Measurements from ENCODE around the gene HMGCL.
"Not testable (repeated sequence)": the region's sequence is repeated elsewhere in the genome, so short reads cannot be mapped to it uniquely, and the experiment has no call there.

Gene HMGCL

GRCh38 chr1:23827717-23828116 is 2.5 kb upstream of the HMGCL start:
- in situ Hi-C loops (cut with HindIII; ENCODE audit: low sequenced_read_pairs) = no loop called here

GRCh38 chr1:23826590-23826989 is 1.4 kb upstream of the HMGCL start:
- in situ Hi-C loops (cut with HindIII; ENCODE audit: low sequenced_read_pairs) = not testable (repeated sequence)

GRCh38 chr1:23825762-23826522 is 713 bp upstream of the HMGCL start:
- in situ Hi-C loops (cut with HindIII; ENCODE audit: low sequenced_read_pairs) = no loop called here

GRCh38 chr1:23824711-23825075 is 536 bp downstream of the HMGCL start:
- in situ Hi-C loops (cut with HindIII; ENCODE audit: low sequenced_read_pairs) = no loop called here

- in situ Hi-C loops (cut with HindIII; ENCODE audit: low sequenced_read_pairs) = no loop called here
These were observed 1.5 kb downstream of the HMGCL start for GRCh38 chr1:23823767-23824166.

- in situ Hi-C loops (cut with HindIII; ENCODE audit: low sequenced_read_pairs) = no loop called here
These were observed 7.6 kb downstream of the HMGCL start for GRCh38 chr1:23817633-23818032.

GRCh38 chr1:23816906-23817305 is 8.3 kb downstream of the HMGCL start:
- in situ Hi-C loops (cut with HindIII; ENCODE audit: low sequenced_read_pairs) = no loop called here

- in situ Hi-C loops (cut with HindIII; ENCODE audit: low sequenced_read_pairs) = no loop called here
These were observed 8.9 kb downstream of the HMGCL start for GRCh38 chr1:23816361-23816760.

- in situ Hi-C loops (cut with HindIII; ENCODE audit: low sequenced_read_pairs) = no loop called here
These were observed 11.2 kb downstream of the HMGCL start for GRCh38 chr1:23814016-23814415.

GRCh38 chr1:23810818-23811540 is 14.2 kb downstream of the HMGCL start:
- in situ Hi-C loops (cut with HindIII; ENCODE audit: low sequenced_read_pairs) = no loop called here

GRCh38 chr1:23809751-23810171 is 15.5 kb downstream of the HMGCL start:
- in situ Hi-C loops (cut with HindIII; ENCODE audit: low sequenced_read_pairs) = no loop called here

GRCh38 chr1:23807453-23807852 is 17.8 kb downstream of the HMGCL start:
- in situ Hi-C loops (cut with HindIII; ENCODE audit: low sequenced_read_pairs) = no loop called here

- in situ Hi-C loops (cut with HindIII; ENCODE audit: low sequenced_read_pairs) = no loop called here
These were observed 18.9 kb downstream of the HMGCL start for GRCh38 chr1:23806280-23806679.

- in situ Hi-C loops (cut with HindIII; ENCODE audit: low sequenced_read_pairs) = no loop called here
These were observed 20.2 kb downstream of the HMGCL start for GRCh38 chr1:23805025-23805424.

- in situ Hi-C loops (cut with HindIII; ENCODE audit: low sequenced_read_pairs) = no loop called here
These were observed 20.9 kb downstream of the HMGCL start for GRCh38 chr1:23804183-23804835.

- in situ Hi-C loops (cut with HindIII; ENCODE audit: low sequenced_read_pairs) = no loop called here
These were observed 21.6 kb downstream of the HMGCL start for GRCh38 chr1:23803674-23804073.

GRCh38 chr1:23802809-23803342 is 22.4 kb downstream of the HMGCL start:
- in situ Hi-C loops (cut with HindIII; ENCODE audit: low sequenced_read_pairs) = not testable (repeated sequence)

- in situ Hi-C loops (cut with HindIII; ENCODE audit: low sequenced_read_pairs) = no loop called here
These were observed 23.4 kb downstream of the HMGCL start for GRCh38 chr1:23801876-23802275.

GRCh38 chr1:23801338-23801748 is 23.9 kb downstream of the HMGCL start:
- in situ Hi-C loops (cut with HindIII; ENCODE audit: low sequenced_read_pairs) = no loop called here

GRCh38 chr1:23800400-23801337 is 24.6 kb downstream of the HMGCL start, which contains the start of gene GALE:
TSS of gene GALE (minus strand) at chr1:23800754. CDS start at chr1:23799007, 1,747 bp downstream.
- in situ Hi-C loops (cut with HindIII; ENCODE audit: low sequenced_read_pairs) = no loop called here

Data from DLD1 (cell line).